ENCODE data around the gene ENDOV. TPM values are rescaled to one million over a fixed set of nuclear protein-coding genes. Genes with fewer than 3 reads are reported as not detected.

Gene ENDOV
- polyA plus RNA-seq, 2 of the 4 experiments (the other 2 are of a cell fraction) = 33.2 to 42.6 TPM

GRCh38 chr17:80443498-80443897 lies 28.5 kb downstream of the ENDOV start:
- no peak for DNase-seq (ENCODE audit: low read depth in 1 of 2, low spot score in 1 of 2)
- 32% methylated on average over 10 of the region's 12 CpGs for WGBS (ENCODE audit: missing lambda C conversion rate)
- H3K27ac ChIP-seq = no peak overlapping the region
- H3K4me2 ChIP-seq = no peak overlapping the region
- H3K4me1 ChIP-seq = peaks cover 6% of the 10 kb centered on the region; the same call in 1 of the 3 replicates
- CTCF ChIA-PET = interaction anchor here (2.3 to 8.3 kb wide), 2 partner anchors 15 to 18 kb away, joined by 5 to 85 read pairs; no protein-coding TSS in a partner anchor
- FAIRE-seq = no peak
- 0 out of 6 replicates have a peak, but pooled peaks of 1 of the 2 experiments have one; percentile 11 for ATAC-seq
- POLR2A ChIA-PET = interaction anchor here (1.8 kb wide), 1 partner anchor 11 kb away, joined by 18 read pairs; no protein-coding TSS in a partner anchor
- no peak overlapping the region for H3K4me3 ChIP-seq
- no peaks in the 10 kb centered on the region for H3K9me3 ChIP-seq
- TF ChIP-seq ZFP36 (IDR thresholded peaks at IDR 0.05; ENCODE audit: borderline replicate concordance, partially characterized antibody) (peak; percentile 10), EHF (CRISPR knock-in tag; IDR thresholded peaks at IDR 0.05) (no peak)

GRCh38 chr17:80443916-80444643 lies 29.1 kb downstream of the ENDOV start:
- Histone ChIP-seq H3K9me3 (no peaks in the 10 kb centered on the region), H3K4me2 (no peak overlapping the region), H3K4me1 (peaks cover 6% of the 10 kb centered on the region; the same call in 1 of the 3 replicates), H3K4me3 (no peak overlapping the region), H3K27ac (no peak overlapping the region)
- TF ChIP-seq MAX (IDR thresholded peaks at IDR 0.05) = no peak
- TF ChIP-seq KDM1A (IDR thresholded peaks at IDR 0.05; ENCODE audit: low read depth) = no peak
- no peak for TF ChIP-seq CBX2 (IDR thresholded peaks at IDR 0.05; ENCODE audit: borderline replicate concordance, low read depth)
- no peak for TF ChIP-seq HES2 (IDR thresholded peaks at IDR 0.05)
- no peak for TF ChIP-seq CBX8 (IDR thresholded peaks at IDR 0.05)
- no peak for TF ChIP-seq RFX5 (IDR thresholded peaks at IDR 0.05)
- TF ChIP-seq NR3C1 (IDR thresholded peaks at IDR 0.05) = no peak
- TF ChIP-seq HOXB13 (CRISPR knock-in tag; IDR thresholded peaks at IDR 0.05; ENCODE audit: low read depth) = no peak
- TF ChIP-seq NFE2L2 (conservative IDR thresholded peaks at IDR 0.05; ENCODE audit: low read length) = no peak
- ChIA-PET POLR2A (interaction anchor here (1.8 kb wide), 1 partner anchor 11 kb away, joined by 18 read pairs; no protein-coding TSS in a partner anchor), CTCF (interaction anchor here (0.9 to 1.4 kb wide), 3 partner anchors 11 to 17 kb away, joined by 3 to 5 read pairs (median 4); no protein-coding TSS in a partner anchor)
- 52% methylated on average over 29 of the region's 31 CpGs for WGBS (ENCODE audit: missing lambda C conversion rate)
- FAIRE-seq (no peak), DNase-seq (ENCODE audit: low read depth in 1 of 2, low spot score in 1 of 2) (no peak), ATAC-seq (no peak)

- Histone ChIP-seq H3K4me2 (no peak overlapping the region), H3K4me1 (peaks cover 6% of the 10 kb centered on the region; the same call in 1 of the 3 replicates), H3K9me3 (no peaks in the 10 kb centered on the region), H3K4me3 (no peak overlapping the region), H3K27ac (no peak overlapping the region)
- no peak for DNase-seq (ENCODE audit: low read depth in 1 of 2, low spot score in 1 of 2)
- TF ChIP-seq RFX5 (IDR thresholded peaks at IDR 0.05) (no peak), SMC3 (IDR thresholded peaks at IDR 0.05) (no peak), CHD2 (IDR thresholded peaks at IDR 0.05; ENCODE audit: low read length, partially characterized antibody) (no peak), FOSB (CRISPR knock-in tag; IDR thresholded peaks at IDR 0.05) (no peak), MAZ (IDR thresholded peaks at IDR 0.05; ENCODE audit: borderline replicate concordance, low read depth, low read length) (no peak), JUNB (IDR thresholded peaks at IDR 0.05) (no peak), CHD4 (IDR thresholded peaks at IDR 0.05; ENCODE audit: borderline replicate concordance) (no peak), MAX (IDR thresholded peaks at IDR 0.05) (no peak), MAFK (IDR thresholded peaks at IDR 0.05; ENCODE audit: partially characterized antibody) (no peak), PBX3 (IDR thresholded peaks at IDR 0.05) (no peak), USF2 (IDR thresholded peaks at IDR 0.05) (no peak), ESRRA (IDR thresholded peaks at IDR 0.05; ENCODE audit: borderline replicate concordance, low read length) (no peak), KDM5A (IDR thresholded peaks at IDR 0.05) (no peak), MYC (IDR thresholded peaks at IDR 0.05; ENCODE audit: borderline replicate concordance, low read length) (no peak), HOXB13 (CRISPR knock-in tag; IDR thresholded peaks at IDR 0.05; ENCODE audit: low read depth) (no peak), POLR2A (IDR thresholded peaks at IDR 0.05; ENCODE audit: low read length) (no peak), HOXB5 (CRISPR knock-in tag; IDR thresholded peaks at IDR 0.05) (no peak), REST (IDR thresholded peaks at IDR 0.05) (no peak), NR3C1 (IDR thresholded peaks at IDR 0.05) (no peak)
- no peak for FAIRE-seq
- no peak for ATAC-seq
- POLR2A ChIA-PET = no interaction called here
- 48% methylated on average over 3 of the region's 6 CpGs for WGBS (ENCODE audit: missing lambda C conversion rate)
- CTCF ChIA-PET = interaction anchor here (0.9 to 1.4 kb wide), 3 partner anchors 10 to 18 kb away, joined by 3 to 5 read pairs (median 4); no protein-coding TSS in a partner anchor
These were observed 29.6 kb downstream of the ENDOV start for GRCh38 chr17:80444644-80444979.
